GM12892 (cell line): Measurements from ENCODE around the gene FAM193A.

Source experiments
- POLR2A ChIP-seq: IDR thresholded peaks from 2 replicates; pipeline ENCODE4 v1.6.1; 2011; ENCODE audit warnings: low read depth, low read length, control low read depth
- POLR2AphosphoS5 ChIP-seq: IDR thresholded peaks from 2 replicates; pipeline ENCODE4 v1.6.1; 2011; ENCODE audit warnings: low read depth, low read length, control low read depth

GRCh38 chr4:2745516-2745915, 209.1 kb downstream of the FAM193A start:
- TF ChIP-seq POLR2A, result no peak
- no peak for TF ChIP-seq POLR2AphosphoS5
